ENCODE data around the gene BAZ2A. TPM values are rescaled to one million over a fixed set of nuclear protein-coding genes. Genes with fewer than 3 reads are reported as not detected.

BAZ2A gene
- total RNA-seq, 4 donors from 2014 or later = 40.5 to 65.8 (median 55.4) TPM

GRCh38 chr12:56645201-56645716, 15.1 kb upstream of the BAZ2A start:
- Histone ChIP-seq H3K27me3 (no peaks in the 10 kb centered on the region), H3K36me3 (peaks cover 12 to 49% of the 10 kb centered on the region in 2 donors), H3K4me1 (peaks cover 27 to 38% of the 10 kb centered on the region in 2 donors), H3K4me3 (peak overlapping the region; percentile 66 to 99 (median 94)), H3K27ac (peak overlapping the region; percentile 92 to 99 (median 95)), H3K9me3 (no peaks in the 10 kb centered on the region)
- peak in 1 of 5 experiments; percentile 9 for TF ChIP-seq CTCF (IDR thresholded peaks at IDR 0.05 in 4 of 5, conservative IDR thresholded peaks at IDR 0.05 in 1 of 5)
- TF ChIP-seq POLR2A (IDR thresholded peaks at IDR 0.05) = no peak
- in situ Hi-C loops (cut with MboI; ENCODE audit: low sequenced_read_pairs in 4 of 4) = loop anchor here in 2 of 4 donors (10.0 to 25.0 kb wide), 2 partner anchors 80 to 867 kb away; partner anchors contain the start of genes DDIT3 (in 1 of the 2), MBD6 (in 1 of the 2) and NACA (in 1 of the 2)
- ATAC-seq = peak; percentile 9 to 11
- peak in 1 of 2 donors; percentile 33 for DNase-seq
- intact Hi-C loops (cut with DNase I; ENCODE audit: low total_unique reads) = loop anchor here (1.0 to 2.0 kb wide), 2 partner anchors 44 to 80 kb away; partner anchors contain the start of genes NACA and PTGES3

GRCh38 chr12:56644654-56645053, 14.5 kb upstream of the BAZ2A start:
- H3K4me3 ChIP-seq = peak overlapping the region; percentile 66 to 99 (median 94)
- DNase-seq (no peak), ATAC-seq (no peak)
- no peaks in the 10 kb centered on the region for H3K27me3 ChIP-seq
- peak overlapping the region; percentile 92 to 99 (median 95) for H3K27ac ChIP-seq
- peaks cover 27 to 44% of the 10 kb centered on the region in 2 donors for H3K4me1 ChIP-seq
- H3K36me3 ChIP-seq = peaks cover 12 to 55% of the 10 kb centered on the region in 2 donors
- in situ Hi-C loops (cut with MboI; ENCODE audit: low sequenced_read_pairs in 4 of 4) = loop anchor here in 2 of 4 donors (10.0 to 25.0 kb wide), 2 partner anchors 80 to 868 kb away; partner anchors contain the start of genes DDIT3 (in 1 of the 2), MBD6 (in 1 of the 2) and NACA (in 1 of the 2)
- intact Hi-C loops (cut with DNase I; ENCODE audit: low total_unique reads) = loop anchor here (1.0 to 2.0 kb wide), 2 partner anchors 44 to 81 kb away; partner anchors contain the start of genes NACA and PTGES3
- H3K9me3 ChIP-seq = no peaks in the 10 kb centered on the region
- TF ChIP-seq POLR2A (IDR thresholded peaks at IDR 0.05) = no peak
- TF ChIP-seq CTCF (IDR thresholded peaks at IDR 0.05 in 4 of 5, conservative IDR thresholded peaks at IDR 0.05 in 1 of 5) = no peak

- H3K36me3 ChIP-seq = peaks cover 17 to 79% of the 10 kb centered on the region in 2 donors
- TF ChIP-seq CTCF (IDR thresholded peaks at IDR 0.05 in 4 of 5, conservative IDR thresholded peaks at IDR 0.05 in 1 of 5) (no peak), POLR2A (IDR thresholded peaks at IDR 0.05) (no peak)
- intact Hi-C loops (cut with DNase I; ENCODE audit: low total_unique reads) = no loop called here
- H3K4me3 ChIP-seq = no peak overlapping the region
- DNase-seq (no peak), ATAC-seq (no peak)
- H3K27me3 ChIP-seq = no peaks in the 10 kb centered on the region
- in situ Hi-C loops (cut with MboI; ENCODE audit: low sequenced_read_pairs in 4 of 4) = loop anchor here in 2 of 4 donors (10.0 to 25.0 kb wide), 2 partner anchors 84 to 871 kb away; partner anchors contain the start of genes DDIT3 (in 1 of the 2), MBD6 (in 1 of the 2) and NACA (in 1 of the 2)
- peak overlapping the region in 1 of 4 donors; percentile 99 for H3K27ac ChIP-seq
- peaks cover 39 to 54% of the 10 kb centered on the region in 2 donors for H3K4me1 ChIP-seq
- no peaks in the 10 kb centered on the region for H3K9me3 ChIP-seq
These were observed 11.1 kb upstream of the BAZ2A start for GRCh38 chr12:56641219-56641618.

GRCh38 chr12:56637621-56638020, 7.5 kb upstream of the BAZ2A start:
- in situ Hi-C loops (cut with MboI; ENCODE audit: low sequenced_read_pairs in 4 of 4) (loop anchor here in 3 of 4 donors (5.0 to 25.0 kb wide), 4 partner anchors 50 to 875 kb away; partner anchors contain the start of genes NACA (in 2 of the 3), PTGES3 (in 2 of the 3), DDIT3 (in 1 of the 3) and MBD6 (in 1 of the 3)), intact Hi-C loops (cut with DNase I; ENCODE audit: low total_unique reads) (loop anchor here (1.0 to 10.0 kb wide), 8 partner anchors 51 to 913 kb away; partner anchors contain the start of genes APOF, CD63, COQ10A and DDIT3)
- no peak for TF ChIP-seq POLR2A (IDR thresholded peaks at IDR 0.05)
- no peak for TF ChIP-seq CTCF (IDR thresholded peaks at IDR 0.05 in 4 of 5, conservative IDR thresholded peaks at IDR 0.05 in 1 of 5)
- Histone ChIP-seq H3K9me3 (no peaks in the 10 kb centered on the region), H3K4me3 (no peak overlapping the region), H3K4me1 (peaks cover 33 to 63% of the 10 kb centered on the region in 2 donors), H3K27ac (peak overlapping the region; percentile 95 to 99 (median 97)), H3K27me3 (no peaks in the 10 kb centered on the region), H3K36me3 (peaks cover 7 to 54% of the 10 kb centered on the region in 2 donors)
- ATAC-seq (no peak), DNase-seq (no peak)
